Measurements from ENCODE around the gene SCAF4. TPM values are rescaled to one million over a fixed set of nuclear protein-coding genes. Genes with fewer than 3 reads are reported as not detected.

SCAF4 gene
- total and polyA plus RNA-seq, 10 of the 15 experiments (the other 5 are each of a cell fraction or from before 2014, with no cell fraction given) = 4.3 to 49.3 (median 16.0) TPM

- WGBS (ENCODE audit: insufficient coverage, insufficient replicate concordance, low lambda C conversion rate, missing lambda C conversion rate) = 1% methylated on average over 14 of the region's 14 CpGs
- peak overlapping the region; percentile 88 for H3K4me2 ChIP-seq (ENCODE audit: control insufficient read depth, insufficient read depth)
- intact Hi-C loops (cut with micrococcal nuclease; ENCODE audit: unreplicated experiment) = no loop called here
- BruUV-seq (replicated peaks) = no TSS peak
- peak overlapping the region; percentile 94 for H3K4me3 ChIP-seq
- H2AFZ ChIP-seq (ENCODE audit: control insufficient read depth, low read depth, low read length) = no peak overlapping the region
- ChIA-PET RAD21 (ENCODE audit: unreplicated experiment) (no interaction called here), SMC1A (ENCODE audit: uncharacterized antibody, unreplicated experiment) (interaction anchor here (1.0 kb wide), 1 partner anchor 42 kb away, joined by 3 read pairs; no protein-coding TSS in a partner anchor), CTCF (no interaction called here), POLR2A (no interaction called here)
- H4K20me1 ChIP-seq (ENCODE audit: control insufficient read depth, insufficient read depth) = peaks cover 6% of the 10 kb centered on the region; the same call in 1 of the 2 replicates
- peak overlapping the region; percentile 77 for H3K27ac ChIP-seq (ENCODE audit: control insufficient read depth, insufficient read depth)
- H3K9me3 ChIP-seq (replicated peaks; ENCODE audit: control insufficient read depth, insufficient read depth, low read length) = no peaks in the 10 kb centered on the region; the same call in 2 of the 3 replicates
- H3K79me2 ChIP-seq (ENCODE audit: control insufficient read depth, insufficient read depth, low read length) = peaks cover 67% of the 10 kb centered on the region
- TF ChIP-seq MXI1 (IDR thresholded peaks at IDR 0.05; ENCODE audit: low read depth, low read length) (peak; percentile 27; the same call in 1 of the 2 replicates), NFYB (IDR thresholded peaks at IDR 0.05; ENCODE audit: insufficient read depth, low read depth, low read length) (0 out of 2 replicates have a peak, but pooled peaks have one; percentile 22), SMAD1 (IDR thresholded peaks at IDR 0.05; ENCODE audit: low read depth, partially characterized antibody) (no peak), IKZF2 (IDR thresholded peaks at IDR 0.05) (no peak)
- no peaks in the 10 kb centered on the region for H3K27me3 ChIP-seq (replicated peaks in 1 of 2; ENCODE audit: control insufficient read depth in 2 of 2, insufficient read depth in 2 of 2, low read length in 1 of 2)
- peaks cover 24% of the 10 kb centered on the region for H3K4me1 ChIP-seq (ENCODE audit: control insufficient read depth, insufficient read depth, low read length)
- peaks cover 1 to 2% of the 10 kb centered on the region in 2 experiments; a peak in 2 of 4 replicates for H3K36me3 ChIP-seq (ENCODE audit: control insufficient read depth in 2 of 2, insufficient read depth in 2 of 2, low read length in 1 of 2)
- in situ Hi-C loops (cut with MboI) = no loop called here
- peak overlapping the region; percentile 83 for H3K9ac ChIP-seq (ENCODE audit: control insufficient read depth, insufficient read depth, low read length)
- FAIRE-seq (no peak), ATAC-seq (peak; percentile 6), DNase-seq (ENCODE audit: low read depth, low spot score) (no peak)
Observed at GRCh38 chr21:31730712-31731055, 1.2 kb downstream of the SCAF4 start.

- ChIA-PET RAD21 (ENCODE audit: unreplicated experiment) (interaction anchor here (0.6 kb wide), 1 partner anchor 1764 kb away, joined by 3 read pairs; no protein-coding TSS in a partner anchor), SMC1A (ENCODE audit: uncharacterized antibody, unreplicated experiment) (interaction anchor here (1.0 kb wide), 1 partner anchor 42 kb away, joined by 3 read pairs; no protein-coding TSS in a partner anchor), CTCF (no interaction called here), POLR2A (interaction anchor here (0.5 kb wide), 1 partner anchor 17 kb away, joined by 4 read pairs; no protein-coding TSS in a partner anchor)
- FAIRE-seq = no peak
- Histone ChIP-seq H3K4me3 (peak overlapping the region; percentile 94), H2AFZ (ENCODE audit: control insufficient read depth, low read depth, low read length) (no peak overlapping the region), H3K9ac (ENCODE audit: control insufficient read depth, insufficient read depth, low read length) (peak overlapping the region; percentile 48; the same call in 1 of the 2 replicates), H3K27ac (ENCODE audit: control insufficient read depth, insufficient read depth) (no peak overlapping the region), H4K20me1 (ENCODE audit: control insufficient read depth, insufficient read depth) (peaks cover 6% of the 10 kb centered on the region; the same call in 1 of the 2 replicates), H3K4me1 (ENCODE audit: control insufficient read depth, insufficient read depth, low read length) (peaks cover 29% of the 10 kb centered on the region), H3K36me3 (ENCODE audit: control insufficient read depth in 2 of 2, insufficient read depth in 2 of 2, low read length in 1 of 2) (peaks cover 1 to 2% of the 10 kb centered on the region in 2 experiments; a peak in 2 of 4 replicates), H3K27me3 (replicated peaks in 1 of 2; ENCODE audit: control insufficient read depth in 2 of 2, insufficient read depth in 2 of 2, low read length in 1 of 2) (no peaks in the 10 kb centered on the region), H3K79me2 (ENCODE audit: control insufficient read depth, insufficient read depth, low read length) (peaks cover 76% of the 10 kb centered on the region), H3K9me3 (replicated peaks; ENCODE audit: control insufficient read depth, insufficient read depth, low read length) (no peaks in the 10 kb centered on the region; the same call in 2 of the 3 replicates), H3K4me2 (ENCODE audit: control insufficient read depth, insufficient read depth) (peak overlapping the region; percentile 88)
- TF ChIP-seq BMI1 (IDR thresholded peaks at IDR 0.05; ENCODE audit: borderline replicate concordance) (no peak), ASH2L (IDR thresholded peaks at IDR 0.05; ENCODE audit: borderline replicate concordance, low read depth) (no peak), SPI1 (IDR thresholded peaks at IDR 0.05; ENCODE audit: borderline replicate concordance, insufficient read depth, low read depth, low read length) (peak; percentile 64), HDGF (IDR thresholded peaks at IDR 0.05) (no peak), CBX5 (IDR thresholded peaks at IDR 0.05; ENCODE audit: low read depth) (no peak)
- in situ Hi-C loops (cut with MboI) = no loop called here
- intact Hi-C loops (cut with micrococcal nuclease; ENCODE audit: unreplicated experiment) = no loop called here
- 29% methylated on average over 4 of the region's 4 CpGs for WGBS (ENCODE audit: insufficient coverage, insufficient replicate concordance, low lambda C conversion rate, missing lambda C conversion rate)
- no TSS peak for BruUV-seq (replicated peaks)
- no peak for DNase-seq (ENCODE audit: low read depth, low spot score)
- no peak for ATAC-seq
Observed at GRCh38 chr21:31729622-31730343, 2.1 kb downstream of the SCAF4 start.
